GM23338 (cell line): ENCODE data around the gene ZNF324. TPM values are rescaled to one million over a fixed set of nuclear protein-coding genes. Genes with fewer than 3 reads are reported as not detected.

ENCODE experiments used
- ATAC-seq: fragments of 200-7000 bp; cut with Tn5 transposase; 3 replicates; pipeline ENCODE4 v1.9.1; 2020
- DNase-seq: peaks from one replicate; pipeline ENCODE4 v3.0.0-alpha.2; 2015; ENCODE audit warnings: low spot score
- H2AFZ ChIP-seq: fragments of 200-600 bp; sonication (generic); 2 replicates; pipeline ENCODE4 v1.8.0; 2016; ENCODE audit warnings: antibody characterized with exemption, mild to moderate bottlenecking, moderate library complexity
- H3F3A ChIP-seq: fragments of 200-600 bp; sonication (generic); replicated peaks from 2 replicates; pipeline ENCODE4 v1.8.0; 2017; ENCODE audit warnings: antibody characterized with exemption, mixed run types, low read depth
- H3K27ac ChIP-seq: fragments of 200-600 bp; sonication (generic); 2 replicates; pipeline ENCODE4 v1.6.1; 2016; ENCODE audit warnings: low read depth
- H3K27me3 ChIP-seq: fragments of 200-600 bp; sonication (generic); 2 replicates; pipeline ENCODE4 v1.8.0; 2016; ENCODE audit warnings: mild to moderate bottlenecking, mixed run types, moderate library complexity; ENCODE audit not compliant: insufficient read depth
- H3K36me3 ChIP-seq: fragments of 200-600 bp; sonication (generic); 2 replicates; pipeline ENCODE4 v1.8.0; 2016; ENCODE audit warnings: mild to moderate bottlenecking; ENCODE audit not compliant: insufficient read depth
- H3K4me1 ChIP-seq: fragments of 200-600 bp; sonication (generic); 2 replicates; pipeline ENCODE4 v1.8.0; 2016; ENCODE audit warnings: mild to moderate bottlenecking, moderate library complexity; ENCODE audit not compliant: insufficient read depth
- H3K4me2 ChIP-seq: fragments of 200-600 bp; sonication (generic); 2 replicates; pipeline ENCODE4 v1.7.1; 2017; ENCODE audit warnings: mixed run types
- H3K4me3 ChIP-seq: fragments of 200-600 bp; sonication (generic); 2 replicates; pipeline ENCODE4 v1.6.1; 2016; ENCODE audit warnings: mixed run types
- H3K79me2 ChIP-seq: fragments of 200-600 bp; sonication (generic); replicated peaks from 2 replicates; pipeline ENCODE4 v1.8.0; 2017; ENCODE audit warnings: mild to moderate bottlenecking; ENCODE audit not compliant: insufficient read depth
- H3K9me2 ChIP-seq: fragments of 200-600 bp; sonication (generic); 2 replicates; pipeline ENCODE4 v1.8.0; 2017; ENCODE audit not compliant: insufficient read depth
- H4K20me1 ChIP-seq: fragments of 200-600 bp; sonication (generic); replicated peaks from 2 replicates; pipeline ENCODE4 v1.8.0; 2017; ENCODE audit warnings: mild to moderate bottlenecking; ENCODE audit not compliant: insufficient read depth
- H3K27ac Mint-ChIP-seq: 2 replicates; pipeline ENCODE4 v1.8.0; 2020; ENCODE audit warnings: inconsistent platforms, mild to moderate bottlenecking, moderate library complexity, mixed read lengths
- H3K27me3 Mint-ChIP-seq: 3 replicates; pipeline ENCODE4 v1.8.0; 2022; ENCODE audit warnings: low read depth, mild to moderate bottlenecking, moderate library complexity, mixed read lengths, inconsistent platforms; ENCODE audit not compliant: insufficient read depth, poor library complexity
- H3K36me3 Mint-ChIP-seq: 3 replicates; pipeline ENCODE4 v1.8.0; 2021; ENCODE audit warnings: low read depth, mild to moderate bottlenecking, inconsistent platforms, moderate library complexity, mixed read lengths
- H3K4me1 Mint-ChIP-seq: 3 replicates; pipeline ENCODE4 v1.8.0; 2020; ENCODE audit warnings: mild to moderate bottlenecking, inconsistent platforms, mixed read lengths
- H3K4me3 Mint-ChIP-seq: 3 replicates; pipeline ENCODE4 v1.8.0; 2021; ENCODE audit warnings: moderate library complexity, mild to moderate bottlenecking, inconsistent platforms, mixed read lengths
- H3K9me3 Mint-ChIP-seq: 3 replicates; pipeline ENCODE4 v1.8.0; 2020; ENCODE audit warnings: moderate library complexity, mild to moderate bottlenecking, inconsistent platforms, mixed read lengths
- CREB1 ChIP-seq: fragments of 250-450 bp; sonication (Bioruptor Pico); IDR thresholded peaks from 2 replicates; pipeline ENCODE4 v1.5.0; 2020; ENCODE audit warnings: low read depth, mild to moderate bottlenecking, moderate library complexity
- EZH2 ChIP-seq: fragments of 200-600 bp; sonication (generic); IDR thresholded peaks from one replicate; pipeline ENCODE4 v1.8.0; 2017; ENCODE audit warnings: antibody characterized with exemption, mild to moderate bottlenecking, low read depth; ENCODE audit not compliant: unreplicated experiment
- EZH2phosphoT487 ChIP-seq: fragments of 200-600 bp; sonication (generic); IDR thresholded peaks from one replicate; pipeline ENCODE4 v1.8.1; 2018; ENCODE audit warnings: antibody characterized with exemption; ENCODE audit not compliant: unreplicated experiment
- NANOG ChIP-seq: IDR thresholded peaks from 2 replicates; pipeline ENCODE4 v1.6.1; 2016; ENCODE audit warnings: antibody characterized with exemption, borderline replicate concordance
- REST ChIP-seq: IDR thresholded peaks from one replicate; pipeline ENCODE4 v1.6.1; 2018; ENCODE audit warnings: antibody characterized with exemption; ENCODE audit not compliant: unreplicated experiment
- ZNF114 ChIP-seq: fragments of 250-450 bp; sonication (Bioruptor Pico); IDR thresholded peaks from 2 replicates; pipeline ENCODE4 v1.5.0; 2020; ENCODE audit warnings: mild to moderate bottlenecking, moderate library complexity
- ZNF331 ChIP-seq: fragments of 250-450 bp; sonication (Bioruptor Pico); IDR thresholded peaks from 2 replicates; pipeline ENCODE4 v1.5.0; 2020; ENCODE audit warnings: low read depth, mild to moderate bottlenecking, moderate library complexity
- polyA plus RNA-seq: library from polyadenylated mRNA; unstranded; fragments of >200 nt; fragmentation: Nextera tagmentation; extraction: Ambion mirVana; gene quantifications from 2 replicates; pipeline ENCODE4 v1.2.1, GENCODE V29; 2016
- total RNA-seq: library from RNA; depleted of rRNA; stranded (reverse); fragments of >200 nt; shearing (Covaris generic); gene quantifications from 2 replicates; pipeline ENCODE4 v1.2.3, GENCODE V29; 2014
- TF ChIP-seq, protein P1 (sequence below): fragments of 250-450 bp; sonication (Bioruptor Pico); IDR thresholded peaks from 2 replicates; pipeline ENCODE4 v1.5.0; 2020; ENCODE audit warnings: mild to moderate bottlenecking, moderate library complexity
- TF ChIP-seq, protein P2 (sequence below), 2 experiments: fragments of 200-600 bp in 1 of 2; sonication (generic) in 1 of 2; conservative IDR thresholded peaks; 2 replicates each; pipeline versions ENCODE4 v1.5.1 to v1.6.1; 2016 to 2017; ENCODE audit warnings: antibody characterized with exemption in 2 of 2, low read depth in 2 of 2, mild to moderate bottlenecking in 2 of 2, moderate library complexity in 1 of 2

ZNF324 gene
- total and polyA plus RNA-seq, 2 experiments from 2014 or later, result 3.9 to 15.0 TPM

- TF ChIP-seq, protein P1, sequence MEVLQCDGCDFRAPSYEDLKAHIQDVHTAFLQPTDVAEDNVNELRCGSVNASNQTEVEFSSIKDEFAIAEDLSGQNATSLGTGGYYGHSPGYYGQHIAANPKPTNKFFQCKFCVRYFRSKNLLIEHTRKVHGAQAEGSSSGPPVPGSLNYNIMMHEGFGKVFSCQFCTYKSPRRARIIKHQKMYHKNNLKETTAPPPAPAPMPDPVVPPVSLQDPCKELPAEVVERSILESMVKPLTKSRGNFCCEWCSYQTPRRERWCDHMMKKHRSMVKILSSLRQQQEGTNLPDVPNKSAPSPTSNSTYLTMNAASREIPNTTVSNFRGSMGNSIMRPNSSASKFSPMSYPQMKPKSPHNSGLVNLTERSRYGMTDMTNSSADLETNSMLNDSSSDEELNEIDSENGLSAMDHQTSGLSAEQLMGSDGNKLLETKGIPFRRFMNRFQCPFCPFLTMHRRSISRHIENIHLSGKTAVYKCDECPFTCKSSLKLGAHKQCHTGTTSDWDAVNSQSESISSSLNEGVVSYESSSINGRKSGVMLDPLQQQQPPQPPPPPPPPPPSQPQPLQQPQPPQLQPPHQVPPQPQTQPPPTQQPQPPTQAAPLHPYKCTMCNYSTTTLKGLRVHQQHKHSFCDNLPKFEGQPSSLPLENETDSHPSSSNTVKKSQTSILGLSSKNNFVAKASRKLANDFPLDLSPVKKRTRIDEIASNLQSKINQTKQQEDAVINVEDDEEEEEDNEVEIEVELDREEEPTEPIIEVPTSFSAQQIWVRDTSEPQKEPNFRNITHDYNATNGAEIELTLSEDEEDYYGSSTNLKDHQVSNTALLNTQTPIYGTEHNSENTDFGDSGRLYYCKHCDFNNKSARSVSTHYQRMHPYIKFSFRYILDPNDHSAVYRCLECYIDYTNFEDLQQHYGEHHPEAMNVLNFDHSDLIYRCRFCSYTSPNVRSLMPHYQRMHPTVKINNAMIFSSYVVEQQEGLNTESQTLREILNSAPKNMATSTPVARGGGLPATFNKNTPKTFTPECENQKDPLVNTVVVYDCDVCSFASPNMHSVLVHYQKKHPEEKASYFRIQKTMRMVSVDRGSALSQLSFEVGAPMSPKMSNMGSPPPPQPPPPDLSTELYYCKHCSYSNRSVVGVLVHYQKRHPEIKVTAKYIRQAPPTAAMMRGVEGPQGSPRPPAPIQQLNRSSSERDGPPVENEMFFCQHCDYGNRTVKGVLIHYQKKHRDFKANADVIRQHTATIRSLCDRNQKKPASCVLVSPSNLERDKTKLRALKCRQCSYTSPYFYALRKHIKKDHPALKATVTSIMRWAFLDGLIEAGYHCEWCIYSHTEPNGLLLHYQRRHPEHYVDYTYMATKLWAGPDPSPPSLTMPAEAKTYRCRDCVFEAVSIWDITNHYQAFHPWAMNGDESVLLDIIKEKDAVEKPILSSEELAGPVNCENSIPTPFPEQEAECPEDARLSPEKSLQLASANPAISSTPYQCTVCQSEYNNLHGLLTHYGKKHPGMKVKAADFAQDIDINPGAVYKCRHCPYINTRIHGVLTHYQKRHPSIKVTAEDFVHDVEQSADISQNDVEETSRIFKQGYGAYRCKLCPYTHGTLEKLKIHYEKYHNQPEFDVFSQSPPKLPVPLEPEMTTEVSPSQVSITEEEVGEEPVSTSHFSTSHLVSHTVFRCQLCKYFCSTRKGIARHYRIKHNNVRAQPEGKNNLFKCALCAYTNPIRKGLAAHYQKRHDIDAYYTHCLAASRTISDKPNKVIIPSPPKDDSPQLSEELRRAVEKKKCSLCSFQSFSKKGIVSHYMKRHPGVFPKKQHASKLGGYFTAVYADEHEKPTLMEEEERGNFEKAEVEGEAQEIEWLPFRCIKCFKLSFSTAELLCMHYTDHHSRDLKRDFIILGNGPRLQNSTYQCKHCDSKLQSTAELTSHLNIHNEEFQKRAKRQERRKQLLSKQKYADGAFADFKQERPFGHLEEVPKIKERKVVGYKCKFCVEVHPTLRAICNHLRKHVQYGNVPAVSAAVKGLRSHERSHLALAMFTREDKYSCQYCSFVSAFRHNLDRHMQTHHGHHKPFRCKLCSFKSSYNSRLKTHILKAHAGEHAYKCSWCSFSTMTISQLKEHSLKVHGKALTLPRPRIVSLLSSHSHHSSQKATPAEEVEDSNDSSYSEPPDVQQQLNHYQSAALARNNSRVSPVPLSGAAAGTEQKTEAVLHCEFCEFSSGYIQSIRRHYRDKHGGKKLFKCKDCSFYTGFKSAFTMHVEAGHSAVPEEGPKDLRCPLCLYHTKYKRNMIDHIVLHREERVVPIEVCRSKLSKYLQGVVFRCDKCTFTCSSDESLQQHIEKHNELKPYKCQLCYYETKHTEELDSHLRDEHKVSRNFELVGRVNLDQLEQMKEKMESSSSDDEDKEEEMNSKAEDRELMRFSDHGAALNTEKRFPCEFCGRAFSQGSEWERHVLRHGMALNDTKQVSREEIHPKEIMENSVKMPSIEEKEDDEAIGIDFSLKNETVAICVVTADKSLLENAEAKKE (CRISPR knock-in tag), result no peak
- TF ChIP-seq, protein P2, sequence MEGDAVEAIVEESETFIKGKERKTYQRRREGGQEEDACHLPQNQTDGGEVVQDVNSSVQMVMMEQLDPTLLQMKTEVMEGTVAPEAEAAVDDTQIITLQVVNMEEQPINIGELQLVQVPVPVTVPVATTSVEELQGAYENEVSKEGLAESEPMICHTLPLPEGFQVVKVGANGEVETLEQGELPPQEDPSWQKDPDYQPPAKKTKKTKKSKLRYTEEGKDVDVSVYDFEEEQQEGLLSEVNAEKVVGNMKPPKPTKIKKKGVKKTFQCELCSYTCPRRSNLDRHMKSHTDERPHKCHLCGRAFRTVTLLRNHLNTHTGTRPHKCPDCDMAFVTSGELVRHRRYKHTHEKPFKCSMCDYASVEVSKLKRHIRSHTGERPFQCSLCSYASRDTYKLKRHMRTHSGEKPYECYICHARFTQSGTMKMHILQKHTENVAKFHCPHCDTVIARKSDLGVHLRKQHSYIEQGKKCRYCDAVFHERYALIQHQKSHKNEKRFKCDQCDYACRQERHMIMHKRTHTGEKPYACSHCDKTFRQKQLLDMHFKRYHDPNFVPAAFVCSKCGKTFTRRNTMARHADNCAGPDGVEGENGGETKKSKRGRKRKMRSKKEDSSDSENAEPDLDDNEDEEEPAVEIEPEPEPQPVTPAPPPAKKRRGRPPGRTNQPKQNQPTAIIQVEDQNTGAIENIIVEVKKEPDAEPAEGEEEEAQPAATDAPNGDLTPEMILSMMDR (conservative IDR thresholded peaks at IDR 0.05; ENCODE audit: low read depth in 2 of 2), result no peak
- no peak for TF ChIP-seq EZH2
- TF ChIP-seq ZNF331 (CRISPR knock-in tag), result no peak
Observed at GRCh38 chr19:58479303-58479702, 12.4 kb downstream of the ZNF324 start (continued).

- Histone ChIP-seq H3K4me3 (no peak overlapping the region), H3F3A (peaks cover 9% of the 10 kb centered on the region), H3K79me2 (no peaks in the 10 kb centered on the region), H3K4me2 (no peak overlapping the region), H3K27ac (no peak overlapping the region), H3K27me3 (no peaks in the 10 kb centered on the region), H3K9me2 (no peaks in the 10 kb centered on the region), H4K20me1 (peaks cover 4% of the 10 kb centered on the region; the same call in 1 of the 2 replicates), H3K4me1 (peaks cover 4% of the 10 kb centered on the region; the same call in 1 of the 2 replicates), H3K36me3 (no peaks in the 10 kb centered on the region), H2AFZ (no peak overlapping the region)
- peaks cover 2% of the 10 kb centered on the region; the same call in 1 of the 3 replicates for H3K36me3 Mint-ChIP-seq
- peaks cover 8% of the 10 kb centered on the region for H3K4me1 Mint-ChIP-seq
- H3K27ac Mint-ChIP-seq, result no peak overlapping the region
- ATAC-seq (no peak), DNase-seq (no peak)
- H3K4me3 Mint-ChIP-seq, result no peak overlapping the region
- peaks cover 18% of the 10 kb centered on the region for H3K27me3 Mint-ChIP-seq
- H3K9me3 Mint-ChIP-seq, result no peaks in the 10 kb centered on the region; the same call in 2 of the 3 replicates
- no peak for TF ChIP-seq NANOG
- no peak for TF ChIP-seq ZNF114 (CRISPR knock-in tag)
- TF ChIP-seq REST, result no peak
- no peak for TF ChIP-seq EZH2phosphoT487
- no peak for TF ChIP-seq CREB1 (CRISPR knock-in tag)
- no peak for TF ChIP-seq EZH2
Observed at GRCh38 chr19:58479736-58480480, 13.0 kb downstream of the ZNF324 start.
